Measurements from ENCODE around the gene ITGA5.

- TF ChIP-seq CTCF (IDR thresholded peaks at IDR 0.05; ENCODE audit: low read depth, low read length) (no peak), POLR2A (IDR thresholded peaks at IDR 0.05; ENCODE audit: extremely low read depth, insufficient read length) (no peak), MYC (IDR thresholded peaks at IDR 0.05; ENCODE audit: low read depth, low read length) (no peak)
These were observed 42.1 kb downstream of the ITGA5 start for GRCh38 chr12:54377007-54377406.

Data from NB4 (cell line).